ENCODE data around the gene SCNN1G.

The SCNN1G gene

DNA sequence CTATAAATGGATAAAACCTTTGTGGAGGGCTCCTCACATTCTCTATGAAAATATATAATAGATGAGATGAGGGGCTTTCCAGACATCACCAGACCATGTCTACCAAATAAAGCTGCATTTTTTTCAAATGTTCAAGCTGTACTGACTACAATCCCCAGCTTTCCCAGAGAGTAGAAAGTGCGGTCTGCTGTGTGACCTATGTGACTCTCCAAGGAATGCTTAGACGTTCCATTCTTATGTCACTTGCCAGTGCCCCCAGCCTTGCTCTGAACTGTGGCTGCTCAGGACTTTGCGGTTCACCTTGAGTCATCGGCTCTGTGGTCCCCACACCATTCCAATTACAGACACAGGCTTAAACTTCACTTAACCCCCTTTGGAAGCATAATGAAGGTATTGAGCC, 71.8 kb downstream of the SCNN1G start:
- DNase-seq, result no peak

GRCh38 chr16:23255000-23255399, 72.5 kb downstream of the SCNN1G start:
- DNase-seq, result no peak

- no peak for DNase-seq
Measured at GRCh38 chr16:23256440-23256839, 73.9 kb downstream of the SCNN1G start.

DNA sequence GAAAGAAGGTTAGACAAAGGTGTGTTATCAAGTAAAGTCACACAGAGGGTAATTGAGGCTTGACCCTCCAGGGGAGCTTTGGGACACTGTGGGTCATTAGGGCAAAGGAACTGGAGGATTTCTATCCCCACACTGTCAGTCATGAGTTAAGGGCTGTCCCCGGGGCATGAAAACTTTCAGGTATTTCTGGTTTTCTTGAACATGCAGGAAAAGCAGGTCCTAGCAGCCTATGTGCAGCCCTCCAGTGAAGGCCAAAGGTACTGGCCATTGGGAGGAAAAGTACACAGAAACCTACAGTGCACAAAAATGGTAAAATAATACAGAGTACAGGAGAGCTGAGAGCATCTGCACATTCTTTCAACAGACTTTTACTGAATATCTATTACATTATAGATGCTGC, 75.1 kb downstream of the SCNN1G start:
- DNase-seq, result no peak

DNA sequence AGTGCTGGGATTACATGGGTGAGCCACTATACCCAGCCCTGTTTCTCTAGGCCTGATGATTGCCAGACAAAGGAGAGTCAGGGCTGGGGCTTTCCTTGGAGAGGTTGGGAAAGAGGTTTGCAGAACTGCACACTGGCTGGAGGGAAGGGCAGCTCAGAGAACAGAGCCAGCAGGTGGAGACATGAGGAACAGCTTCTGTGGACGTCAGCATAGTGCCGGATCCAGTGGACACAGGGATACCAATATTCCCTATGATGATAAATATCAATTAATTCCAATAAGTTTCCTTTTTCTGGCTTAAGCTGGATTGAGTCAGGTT, 76.3 kb downstream of the SCNN1G start:
- DNase-seq, result no peak

Measured in activated gamma-delta T cell (primary cell).